CD4-positive, alpha-beta memory T cell (primary cell): ENCODE results near the gene EPS8L3. TPM values are rescaled to one million over a fixed set of nuclear protein-coding genes. Genes with fewer than 3 reads are reported as not detected.
A peak's percentile ranks its signal among the peaks of the same experiment; 100 is the strongest.

Experiments
- CTCF ChIA-PET: fragments of 350-600 bp; sonication (Branson Sonifier 250); formaldehyde crosslinking; loops from one replicate; lab custom pipeline; 2021; ENCODE audit warnings: inconsistent platforms; ENCODE audit not compliant: partially characterized antibody; lab: Charles Lee
- POLR2A ChIA-PET: fragments of 350-600 bp; sonication (Branson Sonifier 250); formaldehyde crosslinking; loops from one replicate; lab custom pipeline; 2021; ENCODE audit not compliant: partially characterized antibody; lab: Charles Lee
- DNase-seq, 5 donors: peaks; one replicate each; pipeline versions ENCODE4 v3.0.0 to v3.0.0-alpha.2; 2020 to 2022; ENCODE audit warnings: mixed read lengths in 1 of 5
- H3K27ac ChIP-seq: one replicate; pipeline ENCODE4 v1.7.0; 2013; ENCODE audit warnings: low read depth, low read length
- H3K27me3 ChIP-seq: 2 replicates; pipeline ENCODE4 v1.7.0; 2013; ENCODE audit warnings: mild to moderate bottlenecking, low read length, moderate library complexity; ENCODE audit not compliant: insufficient read depth
- H3K36me3 ChIP-seq: 2 replicates; pipeline ENCODE4 v1.7.0; 2013; ENCODE audit warnings: mild to moderate bottlenecking, low read length, moderate library complexity; ENCODE audit not compliant: insufficient read depth
- H3K4me1 ChIP-seq: 2 replicates; pipeline ENCODE4 v1.7.0; 2013; ENCODE audit warnings: mild to moderate bottlenecking, low read length, moderate library complexity; ENCODE audit not compliant: insufficient read depth
- H3K4me3 ChIP-seq, 2 donors: one replicate each; pipeline ENCODE4 v1.7.0; 2013; ENCODE audit warnings: low read length in 2 of 2, mild to moderate bottlenecking in 1 of 2
- H3K9me3 ChIP-seq, 2 donors: one replicate each; pipeline ENCODE4 v1.7.0; 2013; ENCODE audit warnings: low read length in 2 of 2, control low read depth in 1 of 2; ENCODE audit not compliant: control insufficient read depth in 1 of 2
- H3K27ac Mint-ChIP-seq, 7 donors: one replicate each; pipeline ENCODE4 v1.8.0; 2020 to 2021; ENCODE audit warnings: mixed read lengths in 7 of 7, mild to moderate bottlenecking in 6 of 7, inconsistent platforms in 3 of 7, moderate library complexity in 3 of 7
- H3K27me3 Mint-ChIP-seq, 2 donors: one replicate each; pipeline ENCODE4 v1.8.0; 2020 to 2021; ENCODE audit warnings: mixed read lengths in 2 of 2
- H3K36me3 Mint-ChIP-seq, 2 donors: one replicate each; pipeline ENCODE4 v1.8.0; 2020 to 2021; ENCODE audit warnings: mixed read lengths in 2 of 2, inconsistent platforms in 1 of 2, mild to moderate bottlenecking in 1 of 2
- H3K4me1 Mint-ChIP-seq, 4 donors: one replicate each; pipeline ENCODE4 v1.8.0; 2020 to 2021; ENCODE audit warnings: mixed read lengths in 4 of 4, mild to moderate bottlenecking in 1 of 4
- H3K4me3 Mint-ChIP-seq, 8 donors: one replicate each; pipeline ENCODE4 v1.8.0; 2020 to 2021; ENCODE audit warnings: mixed read lengths in 8 of 8, mild to moderate bottlenecking in 7 of 8, moderate library complexity in 6 of 8, inconsistent platforms in 3 of 8
- H3K9me3 Mint-ChIP-seq, 8 donors: one replicate each; pipeline ENCODE4 v1.8.0; 2020 to 2021; ENCODE audit warnings: mixed read lengths in 8 of 8, mild to moderate bottlenecking in 5 of 8, inconsistent platforms in 3 of 8, moderate library complexity in 1 of 8
- intact Hi-C: fragments of 100-400 bp; cut with micrococcal nuclease; formaldehyde crosslinking; loops from one replicate; pipeline ENCODE4 v1.15.1; 2023
- polyA plus RNA-seq, 2 donors: library from polyadenylated mRNA; unstranded; fragments of 300-500 nt; fragmentation: Illumina TruSeq; gene quantifications; one replicate each; pipeline ENCODE4 v1.2.3, GENCODE V29; 2021
- total RNA-seq, 2 experiments: library from RNA; stranded (reverse); gene quantifications; one replicate each; pipeline ENCODE4 v1.2.3, GENCODE V29; 2021

Gene EPS8L3
- total and polyA plus RNA-seq, 4 experiments from 2014 or later: not detected

DNA sequence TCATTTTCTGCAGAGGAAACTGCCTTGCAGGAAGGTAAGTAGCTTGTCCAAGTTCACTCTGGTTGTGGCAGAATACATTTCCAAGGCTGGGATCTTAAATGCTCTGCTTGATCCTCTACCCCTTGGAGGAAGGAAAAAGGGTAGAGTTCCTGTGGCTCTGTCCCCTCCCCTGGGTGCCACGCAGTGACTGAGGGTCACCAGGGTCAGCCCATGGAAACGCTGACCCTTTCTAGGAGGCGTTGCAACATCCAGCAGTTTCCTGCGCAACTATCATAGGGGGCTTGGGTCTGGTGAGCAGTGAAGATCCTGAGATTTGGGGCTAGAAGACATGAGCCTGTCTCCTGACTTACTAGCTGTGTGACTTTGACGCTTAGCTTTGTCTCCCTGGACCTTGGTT lies 29.4 kb upstream of the EPS8L3 start:
- H3K36me3 ChIP-seq: no peaks in the 10 kb centered on the region
- Mint-ChIP-seq H3K27ac (peak overlapping the region; percentile 79 to 93 (median 88)), H3K36me3 (no peaks in the 10 kb centered on the region), H3K9me3 (no peaks in the 10 kb centered on the region), H3K4me3 (peak overlapping the region in 4 of 8 donors; percentile 36 to 62 (median 50)), H3K27me3 (no peaks in the 10 kb centered on the region), H3K4me1 (peaks cover 50 to 89% (median 72%) of the 10 kb centered on the region in 4 donors)
- CTCF ChIA-PET: interaction anchor here (0.8 to 27.8 kb wide), 7 partner anchors 10 to 189 kb away, joined by 3 to 864 read pairs (median 64); partner anchors contain the start of genes AHCYL1 and CSF1
- H3K4me1 ChIP-seq: peaks cover 88% of the 10 kb centered on the region
- H3K27me3 ChIP-seq: no peaks in the 10 kb centered on the region
- no peak overlapping the region for H3K27ac ChIP-seq
- POLR2A ChIA-PET: interaction anchor here (0.7 to 6.1 kb wide), 5 partner anchors 8 to 192 kb away, joined by 3 to 91 read pairs (median 34); partner anchors contain the start of genes AHCYL1 and CSF1
- no peaks in the 10 kb centered on the region for H3K9me3 ChIP-seq
- intact Hi-C loops: no loop called here
- DNase-seq: no peak
- no peak overlapping the region for H3K4me3 ChIP-seq

GRCh38 chr1:109792056-109792831 lies 28.5 kb upstream of the EPS8L3 start:
- CTCF ChIA-PET: interaction anchor here (0.8 to 27.8 kb wide), 10 partner anchors 11 to 190 kb away, joined by 3 to 864 read pairs (median 16); partner anchors contain the start of genes AHCYL1 and CSF1
- no peak overlapping the region for H3K27ac ChIP-seq
- H3K27me3 ChIP-seq: no peaks in the 10 kb centered on the region
- Mint-ChIP-seq H3K9me3 (no peaks in the 10 kb centered on the region), H3K4me3 (no peak overlapping the region), H3K27me3 (no peaks in the 10 kb centered on the region), H3K36me3 (no peaks in the 10 kb centered on the region), H3K4me1 (peaks cover 44 to 88% (median 71%) of the 10 kb centered on the region in 4 donors), H3K27ac (peak overlapping the region; percentile 41 to 92 (median 79))
- H3K4me1 ChIP-seq: peaks cover 79% of the 10 kb centered on the region
- H3K36me3 ChIP-seq: no peaks in the 10 kb centered on the region
- intact Hi-C loops: no loop called here
- DNase-seq: no peak
- no peaks in the 10 kb centered on the region for H3K9me3 ChIP-seq
- no peak overlapping the region for H3K4me3 ChIP-seq
- POLR2A ChIA-PET: interaction anchor here (1.5 to 6.1 kb wide), 6 partner anchors 9 to 193 kb away, joined by 5 to 91 read pairs (median 28); partner anchors contain the start of genes AHCYL1 and CSF1

GRCh38 chr1:109791495-109792043 lies 27.8 kb upstream of the EPS8L3 start:
- Mint-ChIP-seq H3K9me3 (no peaks in the 10 kb centered on the region), H3K36me3 (no peaks in the 10 kb centered on the region), H3K4me3 (peak overlapping the region in 3 of 8 donors; percentile 48 to 82 (median 60)), H3K27me3 (no peaks in the 10 kb centered on the region), H3K4me1 (peaks cover 41 to 88% (median 69%) of the 10 kb centered on the region in 4 donors), H3K27ac (peak overlapping the region; percentile 82 to 95 (median 92))
- no peak overlapping the region for H3K4me3 ChIP-seq
- DNase-seq: no peak
- CTCF ChIA-PET: interaction anchor here (0.9 to 27.8 kb wide), 25 partner anchors 10 to 190 kb away, joined by 3 to 864 read pairs (median 6); partner anchors contain the start of genes AHCYL1 and CSF1
- H3K36me3 ChIP-seq: no peaks in the 10 kb centered on the region
- H3K27ac ChIP-seq: peak overlapping the region; percentile 39
- POLR2A ChIA-PET: interaction anchor here (1.1 to 6.1 kb wide), 9 partner anchors 10 to 243 kb away, joined by 4 to 91 read pairs (median 8); partner anchors contain the start of genes AHCYL1, CSF1 and STRIP1
- no peaks in the 10 kb centered on the region for H3K9me3 ChIP-seq
- peaks cover 79% of the 10 kb centered on the region for H3K4me1 ChIP-seq
- intact Hi-C loops: loop anchor here (2.0 kb wide), 2 partner anchors 15 to 119 kb away; partner anchors contain the start of gene CSF1
- H3K27me3 ChIP-seq: no peaks in the 10 kb centered on the region

- no peaks in the 10 kb centered on the region for H3K27me3 Mint-ChIP-seq
- no peaks in the 10 kb centered on the region for H3K36me3 Mint-ChIP-seq
- Histone ChIP-seq H3K9me3 (no peaks in the 10 kb centered on the region), H3K4me1 (peaks cover 81% of the 10 kb centered on the region), H3K27ac (peak overlapping the region; percentile 39), H3K4me3 (no peak overlapping the region), H3K27me3 (no peaks in the 10 kb centered on the region), H3K36me3 (no peaks in the 10 kb centered on the region)
- CTCF ChIA-PET: interaction anchor here (0.6 to 27.8 kb wide), 32 partner anchors 9 to 719 kb away, joined by 3 to 864 read pairs (median 5); partner anchors contain the start of genes AHCYL1 and CSF1
- DNase-seq: peak; percentile 72 to 87 (median 76)
- H3K9me3 Mint-ChIP-seq: no peaks in the 10 kb centered on the region
- intact Hi-C loops: loop anchor here (1.0 to 2.0 kb wide), 4 partner anchors 11 to 193 kb away; partner anchors contain the start of genes AHCYL1 and CSF1
- peaks cover 43 to 91% (median 73%) of the 10 kb centered on the region in 4 donors for H3K4me1 Mint-ChIP-seq
- H3K27ac Mint-ChIP-seq: peak overlapping the region; percentile 82 to 95 (median 92)
- peak overlapping the region in 7 of 8 donors; percentile 35 to 82 (median 55) for H3K4me3 Mint-ChIP-seq
- POLR2A ChIA-PET: interaction anchor here (0.8 to 6.1 kb wide), 14 partner anchors 9 to 548 kb away, joined by 3 to 91 read pairs (median 8); partner anchors contain the start of genes AHCYL1, CSF1, GNAI3 and GSTM4
These were observed 27.2 kb upstream of the EPS8L3 start for GRCh38 chr1:109790735-109791494.

- H3K4me3 ChIP-seq: no peak overlapping the region
These were observed 26.6 kb upstream of the EPS8L3 start for GRCh38 chr1:109790329-109790728.

More at GRCh38 chr1:109790329-109790728, 26.6 kb upstream of the EPS8L3 start:
- Histone ChIP-seq H3K4me1 (peaks cover 81% of the 10 kb centered on the region), H3K27ac (peak overlapping the region; percentile 39), H3K27me3 (no peaks in the 10 kb centered on the region), H3K9me3 (no peaks in the 10 kb centered on the region), H3K36me3 (no peaks in the 10 kb centered on the region)
- POLR2A ChIA-PET: interaction anchor here (0.8 to 6.1 kb wide), 14 partner anchors 8 to 548 kb away, joined by 3 to 91 read pairs (median 8); partner anchors contain the start of genes AHCYL1, CSF1, GNAI3 and GSTM4
- H3K27ac Mint-ChIP-seq: peak overlapping the region; percentile 82 to 95 (median 92)
- H3K4me1 Mint-ChIP-seq: peaks cover 43 to 94% (median 73%) of the 10 kb centered on the region in 4 donors
- intact Hi-C loops: loop anchor here (1.0 to 2.0 kb wide), 4 partner anchors 12 to 194 kb away; partner anchors contain the start of genes AHCYL1 and CSF1
- peak overlapping the region in 7 of 8 donors; percentile 17 to 82 (median 48) for H3K4me3 Mint-ChIP-seq
- H3K27me3 Mint-ChIP-seq: no peaks in the 10 kb centered on the region
- H3K36me3 Mint-ChIP-seq: no peaks in the 10 kb centered on the region
- H3K9me3 Mint-ChIP-seq: no peaks in the 10 kb centered on the region
- DNase-seq: no peak
- CTCF ChIA-PET: interaction anchor here (0.6 to 27.8 kb wide), 32 partner anchors 9 to 720 kb away, joined by 3 to 864 read pairs (median 5); partner anchors contain the start of genes AHCYL1 and CSF1
